GM21825 (cell line): Measurements from ENCODE around the gene KCTD7.
"Not testable (repeated sequence)": the region's sequence is repeated elsewhere in the genome, so short reads cannot be mapped to it uniquely, and the experiment has no call there.

ENCODE experiments used
- ATAC-seq: cut with Tn5 transposase; IDR thresholded peaks from one replicate; pipeline ENCODE4 v1.9.1; 2021; ENCODE audit warnings: mild to moderate bottlenecking, moderate library complexity; ENCODE audit not compliant: unreplicated experiment

Gene KCTD7

GRCh38 chr7:66615699-66616098 lies 13.0 kb upstream of the KCTD7 start:
- no peak for ATAC-seq

DNA sequence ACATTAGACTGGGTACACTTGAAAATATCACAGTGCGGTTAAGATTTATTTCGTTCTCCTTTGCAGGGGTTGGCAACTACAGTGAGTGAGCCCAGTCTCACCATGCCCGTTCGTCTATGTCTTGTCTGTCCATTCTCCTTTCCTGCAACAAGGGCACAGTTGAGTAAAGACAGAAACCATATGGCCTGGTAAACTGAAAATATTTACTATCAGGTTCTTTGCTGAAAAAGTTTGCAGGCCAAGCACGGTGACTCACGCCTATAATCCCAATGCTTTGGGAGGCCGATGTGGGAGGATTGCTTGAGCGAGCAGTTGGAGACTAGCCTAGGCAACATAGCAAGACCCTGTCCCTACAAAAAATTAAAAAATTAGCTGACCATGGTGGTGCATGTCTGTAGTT lies 11.4 kb upstream of the KCTD7 start:
- ATAC-seq, result no peak

- not testable (repeated sequence) for ATAC-seq
Measured at GRCh38 chr7:66619341-66619948, 9.2 kb upstream of the KCTD7 start.

DNA sequence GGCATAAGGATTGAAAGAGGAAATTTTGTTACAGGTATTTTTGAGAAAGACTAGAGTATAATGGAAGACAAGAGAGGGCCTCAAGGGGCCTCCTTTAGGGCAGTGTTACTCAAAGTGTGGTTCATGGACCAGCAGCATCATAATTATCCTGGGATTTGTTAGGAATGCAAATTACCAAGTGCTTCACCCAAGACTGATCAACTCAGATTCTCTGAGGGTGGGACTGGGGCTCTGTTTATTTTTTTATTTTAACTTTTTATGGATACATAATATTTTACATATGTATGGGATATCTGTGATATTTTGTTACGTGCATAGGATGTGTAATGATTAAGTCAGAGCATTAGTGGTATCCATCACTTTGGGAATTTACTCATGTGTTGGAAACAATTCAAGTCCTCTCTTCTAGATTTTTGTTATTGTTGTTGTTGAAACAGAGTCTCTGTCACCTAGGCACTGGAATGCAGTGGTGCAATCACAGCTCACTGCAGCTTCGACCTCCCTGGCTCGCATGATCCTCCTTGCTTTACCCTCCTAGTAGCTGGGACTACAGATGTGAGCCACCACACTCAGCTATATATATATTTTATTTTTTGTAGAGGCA lies 2.2 kb upstream of the KCTD7 start:
- no peak for ATAC-seq

GRCh38 chr7:66627151-66627681 lies 1.5 kb upstream of the KCTD7 start:
- ATAC-seq, result no peak

- peak; percentile 1 for ATAC-seq
Measured at GRCh38 chr7:66627881-66628360, 760 bp upstream of the KCTD7 start.

GRCh38 chr7:66629222-66630062 lies 761 bp downstream of the KCTD7 start:
- ATAC-seq, result peak; percentile 1

GRCh38 chr7:66630531-66630930 lies 1.9 kb downstream of the KCTD7 start:
- ATAC-seq, result no peak

GRCh38 chr7:66631471-66631870 lies 2.8 kb downstream of the KCTD7 start:
- no peak for ATAC-seq

- no peak for ATAC-seq
Measured at GRCh38 chr7:66634816-66635215, 6.1 kb downstream of the KCTD7 start.

- not testable (repeated sequence) for ATAC-seq
Measured at GRCh38 chr7:66635322-66635981, 6.8 kb downstream of the KCTD7 start.

DNA sequence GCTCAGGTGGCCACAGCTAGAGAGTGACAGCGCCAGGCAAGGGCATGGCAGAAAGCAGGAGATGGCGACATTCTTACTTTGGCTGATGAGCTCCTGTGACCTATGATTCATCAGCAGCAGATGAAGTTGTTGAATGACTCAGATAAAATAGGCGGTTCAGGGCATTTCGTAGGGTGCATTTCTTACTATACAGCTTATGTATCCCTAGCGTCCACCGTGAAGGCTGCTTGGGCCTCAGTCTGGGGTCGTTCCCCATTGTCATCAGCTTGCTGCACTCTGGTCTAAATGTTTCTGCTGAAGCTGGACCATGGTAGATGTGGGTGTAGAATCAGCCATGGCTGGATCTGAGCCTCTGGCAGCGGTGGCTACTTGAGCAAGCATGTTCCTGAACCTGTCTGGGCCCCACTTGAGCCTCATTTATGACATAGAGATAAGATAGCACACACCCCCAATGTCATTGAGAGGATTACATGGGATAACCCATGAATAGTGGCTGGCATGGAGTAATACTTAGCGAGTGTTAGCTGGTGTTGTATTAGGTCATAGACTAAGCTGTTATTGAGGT lies 7.4 kb downstream of the KCTD7 start:
- not testable (repeated sequence) for ATAC-seq

GRCh38 chr7:66638309-66639099 lies 9.8 kb downstream of the KCTD7 start:
- no peak for ATAC-seq

GRCh38 chr7:66639773-66640172 lies 11.1 kb downstream of the KCTD7 start:
- ATAC-seq, result no peak

DNA sequence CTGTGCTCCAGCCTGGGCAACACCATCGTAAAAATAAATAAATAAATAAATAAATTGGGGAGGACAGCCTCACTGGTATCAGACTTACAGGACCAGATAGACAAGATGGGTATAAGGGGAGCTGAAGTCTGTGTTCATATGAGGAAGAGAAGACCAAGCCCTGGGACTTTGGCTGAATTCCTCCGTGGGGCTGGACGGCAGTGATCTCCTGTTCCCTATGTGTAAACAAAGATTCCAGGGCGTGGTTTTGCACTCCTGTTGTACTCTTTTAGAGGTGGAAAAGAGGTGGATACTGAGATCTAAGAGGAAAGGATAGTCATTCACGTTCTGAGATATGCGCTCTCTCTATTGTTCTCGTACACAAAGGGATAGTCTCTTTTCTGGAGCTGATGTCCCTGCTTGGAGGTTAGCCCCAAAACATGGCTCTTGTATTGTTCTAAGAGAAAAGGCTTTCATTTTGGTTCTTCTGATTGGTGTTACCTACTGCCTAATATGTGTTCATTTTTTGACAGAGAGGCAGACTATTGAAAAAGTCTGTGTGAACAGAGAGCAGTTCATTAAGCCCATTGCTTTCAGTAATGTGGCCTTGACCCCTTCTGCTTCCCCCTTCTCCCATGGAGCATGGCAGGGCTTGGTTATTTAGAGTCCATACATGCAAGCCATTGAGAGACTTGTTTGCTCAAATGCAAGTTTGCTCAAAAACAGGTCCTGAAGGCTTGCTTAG lies 12.3 kb downstream of the KCTD7 start:
- no peak for ATAC-seq

DNA sequence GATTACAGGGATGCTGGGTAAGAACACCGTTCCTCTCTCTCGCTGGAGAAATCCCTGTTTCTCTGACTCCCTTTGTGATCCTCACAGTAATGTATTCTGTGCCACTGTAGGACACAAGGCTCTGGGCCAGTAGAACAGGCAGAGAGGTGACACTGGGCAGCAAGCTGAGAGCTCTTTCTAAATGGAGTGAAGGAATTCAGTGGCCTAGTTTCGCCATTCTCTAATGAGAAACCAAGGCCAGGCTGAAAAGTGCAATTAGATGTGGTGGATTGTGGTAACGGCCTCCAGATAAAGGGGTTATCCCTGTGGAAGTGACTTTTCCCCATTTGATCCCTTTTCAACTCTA lies 12.8 kb downstream of the KCTD7 start:
- no peak for ATAC-seq

DNA sequence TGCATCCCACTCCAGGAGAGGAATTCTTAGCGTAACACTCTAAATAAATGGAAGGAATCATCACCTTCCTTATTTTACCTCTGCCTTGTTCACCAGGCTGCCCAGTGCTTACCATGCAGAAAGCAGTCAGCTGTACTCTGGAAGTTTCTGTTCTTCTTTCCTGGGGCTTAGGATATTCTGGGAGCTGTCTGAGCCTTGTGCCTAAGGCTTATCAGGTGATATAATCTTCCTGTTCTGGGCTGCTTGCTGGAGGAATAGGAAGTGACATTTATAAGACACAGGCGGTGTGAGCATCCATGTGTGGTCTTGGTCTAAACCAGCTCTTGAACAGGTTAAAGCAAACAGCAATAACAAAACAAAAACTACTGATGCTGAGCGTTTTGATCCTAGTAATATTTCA lies 13.5 kb downstream of the KCTD7 start:
- ATAC-seq, result no peak

- ATAC-seq, result no peak
Measured at GRCh38 chr7:66642932-66643331, 14.3 kb downstream of the KCTD7 start.

GRCh38 chr7:66643395-66643794 lies 14.7 kb downstream of the KCTD7 start:
- ATAC-seq, result no peak
